Measurements from ENCODE around the gene ALPG.

GRCh38 chr2:232438951-232439757 is 32.5 kb downstream of the ALPG start:
- no peak for TF ChIP-seq POLR2A (IDR thresholded peaks at IDR 0.05)
- peak in 4 of 6 experiments; percentile 46 to 61 (median 49) for TF ChIP-seq CTCF (IDR thresholded peaks at IDR 0.05)
